ENCODE data around the gene CFAP61.
"Not testable (repeated sequence)": the region's sequence is repeated elsewhere in the genome, so short reads cannot be mapped to it uniquely, and the experiment has no call there.

CFAP61 gene

DNA sequence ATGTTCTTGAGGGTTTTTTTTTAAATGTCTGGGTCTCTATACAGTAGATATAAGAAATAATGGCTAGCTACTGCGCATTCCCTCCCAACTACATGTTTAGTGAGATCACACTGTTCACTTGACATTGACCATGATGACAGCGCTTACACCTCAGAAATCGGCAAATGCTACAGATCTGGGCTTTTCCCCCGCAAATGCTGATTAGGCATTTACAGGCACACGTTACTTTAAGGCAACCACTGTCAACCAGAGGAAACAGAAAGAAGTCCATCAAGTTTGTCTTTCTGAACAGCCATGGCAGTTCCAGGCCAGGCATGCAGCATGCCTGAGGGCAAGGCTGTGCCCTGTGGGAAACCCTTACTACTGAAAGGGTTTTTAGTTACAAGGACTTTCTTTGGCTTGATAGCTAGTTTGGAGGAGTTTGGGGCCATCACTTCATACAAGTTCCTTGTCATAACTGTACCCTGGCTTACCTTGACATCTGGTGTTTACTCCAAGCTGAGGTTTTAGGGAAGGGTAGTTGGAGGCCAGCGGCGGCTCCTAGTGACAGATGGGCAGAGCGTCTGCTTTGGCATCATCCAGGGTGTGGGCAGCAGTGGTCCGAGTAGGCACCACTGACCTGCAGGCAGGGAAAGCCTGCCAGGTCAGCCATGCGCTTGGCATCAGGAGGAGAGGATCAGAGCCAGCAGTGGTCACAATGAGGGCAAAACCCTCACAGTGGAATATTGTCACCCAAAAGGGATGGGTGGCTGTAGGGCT lies 43.0 kb downstream of the CFAP61 start:
- no peak overlapping the region for H3K27ac ChIP-seq (ENCODE audit: low read depth, low read length, severe bottlenecking)
- no peaks in the 10 kb centered on the region for H3K36me3 ChIP-seq (ENCODE audit: control insufficient read depth, insufficient read depth, low read length)
- no peaks in the 10 kb centered on the region for H3K9me3 ChIP-seq (ENCODE audit: control insufficient read depth, low read length)
- H3K4me3 ChIP-seq (ENCODE audit: extremely low read depth, insufficient read depth, low read length, poor library complexity, severe bottlenecking), result no peak overlapping the region
- no peaks in the 10 kb centered on the region for H3K4me1 ChIP-seq (ENCODE audit: control insufficient read depth, insufficient read depth, low read length, poor library complexity, severe bottlenecking)
- 92 to 94% methylated on average over 9 to 10 of the region's 10 CpGs for WGBS, 2 experiments (ENCODE audit: insufficient coverage in 2 of 2)

DNA sequence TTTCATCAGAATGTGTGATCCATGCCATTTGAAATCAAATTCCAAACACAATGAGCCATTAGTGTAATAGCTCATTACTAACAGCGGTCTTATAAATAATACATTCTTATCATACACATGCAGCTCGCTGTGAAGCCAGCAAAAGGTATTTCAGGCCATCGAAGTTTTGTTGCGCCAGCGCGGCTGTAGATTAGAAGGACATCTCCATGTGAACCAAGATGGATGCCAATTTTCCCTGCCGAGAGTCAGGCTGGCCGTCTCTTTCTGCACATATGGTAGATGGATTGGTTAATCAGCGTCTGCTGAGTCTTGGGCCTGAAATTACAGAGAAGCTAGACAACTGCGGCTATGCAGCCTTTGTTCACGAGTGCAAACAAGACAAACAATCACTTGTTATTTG lies 44.1 kb downstream of the CFAP61 start:
- Histone ChIP-seq H3K4me3 (ENCODE audit: extremely low read depth, insufficient read depth, low read length, poor library complexity, severe bottlenecking) (no peak overlapping the region), H3K9me3 (ENCODE audit: control insufficient read depth, low read length) (no peaks in the 10 kb centered on the region), H3K27ac (ENCODE audit: low read depth, low read length, severe bottlenecking) (no peak overlapping the region), H3K36me3 (ENCODE audit: control insufficient read depth, insufficient read depth, low read length) (no peaks in the 10 kb centered on the region), H3K4me1 (ENCODE audit: control insufficient read depth, insufficient read depth, low read length, poor library complexity, severe bottlenecking) (no peaks in the 10 kb centered on the region)
- WGBS, 2 experiments (ENCODE audit: insufficient coverage in 2 of 2), result 94 to 97% methylated on average over 9 to 10 of the region's 11 CpGs

DNA sequence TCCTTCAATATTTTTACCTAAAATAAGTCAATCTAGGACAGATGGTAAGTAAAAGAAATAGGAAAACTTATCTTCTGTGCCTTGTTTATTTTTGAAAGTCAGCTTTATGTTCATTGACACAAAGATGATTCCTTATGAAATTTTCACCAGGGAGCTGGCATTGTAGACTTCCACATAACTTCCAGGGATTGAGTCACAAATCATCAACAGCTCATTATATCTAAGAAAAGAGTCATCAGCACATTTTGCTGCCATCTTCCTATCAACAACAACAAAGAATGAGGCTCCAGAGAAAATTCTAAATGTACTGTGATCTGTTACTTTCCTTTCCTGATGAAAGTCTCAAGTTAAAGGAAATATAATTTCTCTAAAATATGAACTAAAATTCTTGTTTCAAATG lies 48.5 kb downstream of the CFAP61 start:
- Histone ChIP-seq H3K9me3 (ENCODE audit: control insufficient read depth, low read length) (no peaks in the 10 kb centered on the region), H3K4me1 (ENCODE audit: control insufficient read depth, insufficient read depth, low read length, poor library complexity, severe bottlenecking) (no peaks in the 10 kb centered on the region), H3K27ac (ENCODE audit: low read depth, low read length, severe bottlenecking) (no peak overlapping the region), H3K4me3 (ENCODE audit: extremely low read depth, insufficient read depth, low read length, poor library complexity, severe bottlenecking) (no peak overlapping the region), H3K36me3 (ENCODE audit: control insufficient read depth, insufficient read depth, low read length) (no peaks in the 10 kb centered on the region)

DNA sequence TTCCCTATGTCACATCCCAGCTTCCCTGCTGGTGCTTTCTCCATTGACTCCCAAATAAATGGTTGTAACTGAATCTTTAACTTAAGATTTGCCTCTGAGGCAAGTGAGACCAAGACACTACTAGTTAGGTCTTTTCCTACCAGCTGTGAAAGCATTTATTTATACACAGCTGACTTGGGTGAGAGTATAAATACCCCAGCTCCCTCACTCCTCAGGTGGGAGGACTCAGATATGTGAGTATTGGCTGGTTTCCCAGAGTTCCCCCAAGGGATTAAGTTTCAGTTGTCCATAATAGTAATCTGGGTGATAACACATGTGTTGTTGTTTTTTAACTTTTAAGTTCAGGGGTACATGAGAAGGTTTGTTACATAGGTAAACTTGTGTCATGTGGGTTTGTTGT lies 49.8 kb downstream of the CFAP61 start:
- Histone ChIP-seq H3K9me3 (ENCODE audit: control insufficient read depth, low read length) (no peaks in the 10 kb centered on the region), H3K4me3 (ENCODE audit: extremely low read depth, insufficient read depth, low read length, poor library complexity, severe bottlenecking) (no peak overlapping the region), H3K4me1 (ENCODE audit: control insufficient read depth, insufficient read depth, low read length, poor library complexity, severe bottlenecking) (no peaks in the 10 kb centered on the region), H3K36me3 (ENCODE audit: control insufficient read depth, insufficient read depth, low read length) (no peaks in the 10 kb centered on the region), H3K27ac (ENCODE audit: low read depth, low read length, severe bottlenecking) (no peak overlapping the region)

DNA sequence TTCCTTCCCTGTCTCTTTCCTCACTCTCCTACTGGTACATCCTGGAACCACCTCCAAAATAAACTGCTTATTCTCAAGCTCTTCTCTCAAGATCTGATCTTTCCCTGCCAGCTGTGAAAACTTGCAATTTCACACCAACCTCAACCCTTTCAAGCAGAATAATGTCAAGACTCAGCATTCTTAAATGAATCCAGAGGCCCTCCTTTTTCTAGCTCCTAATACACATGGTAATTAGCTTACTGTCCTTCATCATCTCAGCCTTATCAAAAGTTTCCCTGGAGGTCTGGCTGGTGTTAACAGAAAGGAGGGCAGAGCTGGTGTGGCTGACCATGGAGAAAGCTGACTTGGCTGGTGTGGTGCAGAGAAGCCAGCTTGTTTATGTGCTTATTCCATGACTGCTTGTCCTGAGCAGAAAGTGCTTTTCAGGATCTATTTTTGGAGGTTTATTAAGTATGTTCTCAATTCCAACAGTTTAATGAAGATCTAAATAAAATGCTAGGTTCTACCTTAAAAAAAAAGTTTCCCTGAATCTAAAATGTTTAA lies 50.5 kb downstream of the CFAP61 start:
- Histone ChIP-seq H3K27ac (ENCODE audit: low read depth, low read length, severe bottlenecking) (no peak overlapping the region), H3K4me1 (ENCODE audit: control insufficient read depth, insufficient read depth, low read length, poor library complexity, severe bottlenecking) (no peaks in the 10 kb centered on the region), H3K9me3 (ENCODE audit: control insufficient read depth, low read length) (no peaks in the 10 kb centered on the region), H3K36me3 (ENCODE audit: control insufficient read depth, insufficient read depth, low read length) (no peaks in the 10 kb centered on the region), H3K4me3 (ENCODE audit: extremely low read depth, insufficient read depth, low read length, poor library complexity, severe bottlenecking) (no peak overlapping the region)

DNA sequence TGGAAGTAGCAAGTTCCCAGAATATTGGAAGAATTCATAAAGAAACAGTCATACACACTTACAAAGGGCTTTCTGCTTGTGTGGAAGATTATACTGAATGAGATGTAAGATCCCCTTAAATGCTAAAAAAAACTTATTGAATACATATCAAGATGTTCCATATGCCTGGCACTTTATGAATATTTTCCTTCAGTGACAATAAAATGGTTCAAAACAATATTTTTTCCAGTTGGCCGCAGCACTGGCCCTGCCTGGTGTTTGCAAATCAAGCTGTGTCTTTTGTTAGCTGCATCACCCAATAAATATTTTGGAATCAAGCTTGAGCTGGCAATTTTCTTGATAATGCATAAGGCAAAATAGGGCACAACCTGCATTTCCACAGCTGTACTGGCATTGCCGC lies 51.2 kb downstream of the CFAP61 start:
- WGBS, 2 experiments (ENCODE audit: insufficient coverage in 2 of 2), result 83% methylated on average over 1 of the region's 2 CpGs; no CpG with 5 or more reads in 1 of the 2 experiments
- Histone ChIP-seq H3K36me3 (ENCODE audit: control insufficient read depth, insufficient read depth, low read length) (no peaks in the 10 kb centered on the region), H3K9me3 (ENCODE audit: control insufficient read depth, low read length) (no peaks in the 10 kb centered on the region), H3K27ac (ENCODE audit: low read depth, low read length, severe bottlenecking) (no peak overlapping the region), H3K4me3 (ENCODE audit: extremely low read depth, insufficient read depth, low read length, poor library complexity, severe bottlenecking) (no peak overlapping the region), H3K4me1 (ENCODE audit: control insufficient read depth, insufficient read depth, low read length, poor library complexity, severe bottlenecking) (no peaks in the 10 kb centered on the region)

DNA sequence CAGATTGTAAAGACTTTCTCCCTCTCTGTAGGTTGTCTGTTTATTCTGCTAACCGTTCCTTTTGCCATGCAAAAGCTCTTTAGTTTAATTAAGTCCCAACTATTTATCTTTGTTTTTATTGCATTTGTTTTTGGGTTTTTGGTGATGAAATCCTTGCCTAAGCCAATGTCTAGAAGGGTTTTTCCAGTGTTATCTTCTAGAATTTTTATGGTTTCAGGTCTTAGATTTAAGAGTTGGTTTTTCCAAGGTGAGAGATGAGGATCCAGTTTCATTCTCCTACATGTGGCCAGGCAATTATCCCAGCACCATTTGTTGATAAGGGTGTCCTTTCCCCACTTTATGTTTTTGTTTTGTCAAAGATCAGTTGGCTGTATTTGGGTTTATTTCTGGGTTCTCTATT lies 70.9 kb downstream of the CFAP61 start:
- not testable (repeated sequence) for H3K9me3 ChIP-seq (ENCODE audit: control insufficient read depth, low read length); H3K4me1 ChIP-seq (ENCODE audit: control insufficient read depth, insufficient read depth, low read length, poor library complexity, severe bottlenecking); H3K27ac ChIP-seq (ENCODE audit: low read depth, low read length, severe bottlenecking); H3K36me3 ChIP-seq (ENCODE audit: control insufficient read depth, insufficient read depth, low read length); H3K4me3 ChIP-seq (ENCODE audit: extremely low read depth, insufficient read depth, low read length, poor library complexity, severe bottlenecking)
- WGBS, 2 experiments (ENCODE audit: insufficient coverage in 2 of 2), result no CpG with 5 or more reads among the region's 1 CpG

DNA sequence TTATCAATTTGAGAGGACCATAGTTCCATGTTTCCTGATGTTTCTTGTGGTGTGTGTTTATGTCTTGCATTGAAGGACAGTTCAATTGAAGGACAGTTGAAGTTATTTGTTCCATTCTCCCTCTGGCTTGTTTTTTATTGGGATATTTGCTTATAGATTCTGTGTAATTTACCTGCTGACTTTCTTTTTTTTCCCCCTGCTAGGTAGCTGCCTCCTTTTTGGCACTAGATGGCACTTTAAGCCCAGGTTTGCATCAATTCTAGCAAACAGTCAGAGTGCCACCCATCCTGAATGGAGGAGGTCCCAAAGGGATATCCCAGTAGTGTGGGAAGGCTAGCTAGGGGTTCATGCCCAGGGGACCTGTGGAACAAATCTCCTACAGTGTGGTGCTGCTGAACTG lies 78.1 kb downstream of the CFAP61 start:
- Histone ChIP-seq H3K4me1 (ENCODE audit: control insufficient read depth, insufficient read depth, low read length, poor library complexity, severe bottlenecking) (no peaks in the 10 kb centered on the region), H3K36me3 (ENCODE audit: control insufficient read depth, insufficient read depth, low read length) (no peaks in the 10 kb centered on the region), H3K9me3 (ENCODE audit: control insufficient read depth, low read length) (no peaks in the 10 kb centered on the region), H3K4me3 (ENCODE audit: extremely low read depth, insufficient read depth, low read length, poor library complexity, severe bottlenecking) (no peak overlapping the region), H3K27ac (ENCODE audit: low read depth, low read length, severe bottlenecking) (no peak overlapping the region)

DNA sequence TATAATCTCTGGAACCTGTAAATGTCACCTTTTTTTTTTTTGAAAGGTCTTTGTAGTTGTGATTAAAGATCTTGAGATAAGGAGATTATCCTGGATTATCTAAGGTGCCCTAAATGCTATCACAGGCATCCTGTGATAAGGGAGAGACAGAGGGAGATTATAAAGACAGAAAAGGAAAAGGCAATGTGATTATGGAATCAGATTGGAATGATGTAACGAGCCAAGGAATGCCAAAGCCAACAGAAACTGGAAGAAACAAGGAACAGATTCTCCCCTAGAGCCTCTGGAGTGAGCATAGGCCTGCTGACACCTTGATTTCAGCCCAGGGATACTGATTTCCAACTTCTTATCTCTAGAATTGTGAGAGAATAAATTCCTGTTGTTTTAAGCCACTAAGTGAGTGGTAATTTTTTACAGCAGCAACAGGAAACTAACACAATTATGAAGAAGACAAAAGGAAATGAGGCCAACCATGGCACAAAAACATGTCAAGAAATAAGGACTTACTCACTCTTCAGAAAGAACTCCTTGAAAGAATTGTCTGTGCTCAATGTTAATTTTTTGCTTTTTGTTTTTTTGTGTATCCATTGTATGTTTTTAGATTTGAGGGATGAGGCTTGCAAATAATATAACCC lies 82.7 kb downstream of the CFAP61 start:
- 86% methylated on average over 1 of the region's 1 CpG; no CpG with 5 or more reads in 1 of the 2 experiments for WGBS, 2 experiments (ENCODE audit: insufficient coverage in 2 of 2)
- no peaks in the 10 kb centered on the region for H3K9me3 ChIP-seq (ENCODE audit: control insufficient read depth, low read length)
- H3K4me1 ChIP-seq (ENCODE audit: control insufficient read depth, insufficient read depth, low read length, poor library complexity, severe bottlenecking), result no peaks in the 10 kb centered on the region
- no peaks in the 10 kb centered on the region for H3K36me3 ChIP-seq (ENCODE audit: control insufficient read depth, insufficient read depth, low read length)
- no peak overlapping the region for H3K4me3 ChIP-seq (ENCODE audit: extremely low read depth, insufficient read depth, low read length, poor library complexity, severe bottlenecking)
- H3K27ac ChIP-seq (ENCODE audit: low read depth, low read length, severe bottlenecking), result peak overlapping the region; percentile 8

DNA sequence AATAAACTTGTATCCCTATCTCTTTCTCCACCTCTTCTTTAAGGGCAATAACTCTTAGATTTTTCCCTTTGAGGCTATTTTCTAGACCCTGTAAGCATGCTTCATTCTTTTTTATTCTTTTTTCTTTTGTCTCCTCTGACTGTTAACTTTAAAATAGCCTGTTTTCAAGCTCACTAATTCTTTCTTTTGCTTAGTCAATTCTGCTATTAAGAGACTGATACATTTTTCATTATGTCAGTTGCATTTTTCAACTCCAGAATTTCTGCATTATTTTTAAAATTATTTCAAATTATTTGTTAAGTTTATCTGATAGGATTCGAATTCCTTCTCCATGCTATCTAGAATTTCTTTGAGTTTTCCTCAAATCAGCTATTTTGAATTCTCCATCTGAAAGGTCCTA lies 84.0 kb downstream of the CFAP61 start:
- H3K36me3 ChIP-seq (ENCODE audit: control insufficient read depth, insufficient read depth, low read length), result no peaks in the 10 kb centered on the region
- no peaks in the 10 kb centered on the region for H3K9me3 ChIP-seq (ENCODE audit: control insufficient read depth, low read length)
- H3K4me3 ChIP-seq (ENCODE audit: extremely low read depth, insufficient read depth, low read length, poor library complexity, severe bottlenecking), result no peak overlapping the region
- H3K4me1 ChIP-seq (ENCODE audit: control insufficient read depth, insufficient read depth, low read length, poor library complexity, severe bottlenecking), result no peaks in the 10 kb centered on the region
- WGBS, 2 experiments (ENCODE audit: insufficient coverage in 2 of 2), result no CpG with 5 or more reads among the region's 1 CpG
- no peak overlapping the region for H3K27ac ChIP-seq (ENCODE audit: low read depth, low read length, severe bottlenecking)

DNA sequence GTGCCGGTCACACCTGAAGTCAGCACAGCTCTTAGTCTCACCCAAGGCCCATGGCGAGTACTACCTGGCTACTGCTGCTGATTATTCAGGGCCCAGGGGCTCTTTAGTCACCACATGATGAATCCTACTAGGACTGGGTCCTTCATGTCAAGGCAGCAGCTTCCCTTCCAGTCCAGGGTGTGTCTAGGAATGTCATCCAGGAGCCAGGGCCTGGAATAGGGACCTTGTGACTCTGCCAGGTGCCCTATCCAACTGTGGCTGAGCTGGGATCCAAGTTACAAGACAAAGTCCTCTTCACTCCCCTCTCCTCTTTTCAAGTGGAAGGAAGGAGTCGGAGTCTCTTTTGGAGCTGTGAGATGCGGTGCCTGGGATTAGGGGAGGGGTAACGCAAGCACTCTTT lies 85.5 kb downstream of the CFAP61 start:
- Histone ChIP-seq H3K27ac (ENCODE audit: low read depth, low read length, severe bottlenecking) (no peak overlapping the region), H3K4me1 (ENCODE audit: control insufficient read depth, insufficient read depth, low read length, poor library complexity, severe bottlenecking) (no peaks in the 10 kb centered on the region), H3K9me3 (ENCODE audit: control insufficient read depth, low read length) (no peaks in the 10 kb centered on the region), H3K36me3 (ENCODE audit: control insufficient read depth, insufficient read depth, low read length) (no peaks in the 10 kb centered on the region), H3K4me3 (ENCODE audit: extremely low read depth, insufficient read depth, low read length, poor library complexity, severe bottlenecking) (no peak overlapping the region)
- WGBS, 2 experiments (ENCODE audit: insufficient coverage in 2 of 2), result 91 to 96% methylated on average over 4 to 5 of the region's 5 CpGs

Measured in mesodermal cell (in vitro differentiated cells).